ENCODE data around the gene DAPK1. TPM values are rescaled to one million over a fixed set of nuclear protein-coding genes. Genes with fewer than 3 reads are reported as not detected.

Gene DAPK1
- total and polyA plus RNA-seq, 7 donors = 0.66 to 8.4 (median 2.2) TPM

GRCh38 chr9:87630266-87630665 is 132.6 kb downstream of the DAPK1 start:
- Histone ChIP-seq H3K27ac (no peak overlapping the region), H3K36me3 (ENCODE audit: insufficient read depth in 1 of 2, low read depth in 1 of 2) (no peaks in the 10 kb centered on the region), H3K9me3 (no peaks in the 10 kb centered on the region), H3K4me1 (no peaks in the 10 kb centered on the region), H3K4me3 (no peak overlapping the region), H3K27me3 (ENCODE audit: insufficient read depth in 3 of 3, low read length in 2 of 3) (no peaks in the 10 kb centered on the region)
- WGBS, 3 donors = 90 to 100% (median 97%) methylated on average over 3 of the region's 3 CpGs
- TF ChIP-seq CTCF (IDR thresholded peaks at IDR 0.05) = no peak
- no peak for ATAC-seq
- DNase-seq = no peak
- intact Hi-C loops (cut with DNase I) = no loop called here

GRCh38 chr9:87630846-87631245 is 133.2 kb downstream of the DAPK1 start:
- WGBS, 3 donors = 98 to 100% (median 100%) methylated on average over 3 of the region's 3 CpGs
- Histone ChIP-seq H3K4me1 (no peaks in the 10 kb centered on the region), H3K9me3 (no peaks in the 10 kb centered on the region), H3K36me3 (ENCODE audit: insufficient read depth in 1 of 2, low read depth in 1 of 2) (no peaks in the 10 kb centered on the region), H3K27me3 (ENCODE audit: insufficient read depth in 3 of 3, low read length in 2 of 3) (no peaks in the 10 kb centered on the region), H3K27ac (no peak overlapping the region), H3K4me3 (no peak overlapping the region)
- TF ChIP-seq CTCF (IDR thresholded peaks at IDR 0.05) = no peak
- ATAC-seq (no peak), DNase-seq (no peak)
- intact Hi-C loops (cut with DNase I) = no loop called here

GRCh38 chr9:87635656-87636501 is 138.2 kb downstream of the DAPK1 start:
- no peak for ATAC-seq
- Histone ChIP-seq H3K27ac (no peak overlapping the region), H3K36me3 (ENCODE audit: insufficient read depth in 1 of 2, low read depth in 1 of 2) (no peaks in the 10 kb centered on the region), H3K9me3 (no peaks in the 10 kb centered on the region), H3K27me3 (ENCODE audit: insufficient read depth in 3 of 3, low read length in 2 of 3) (no peaks in the 10 kb centered on the region), H3K4me3 (no peak overlapping the region), H3K4me1 (no peaks in the 10 kb centered on the region)
- 92 to 97% (median 94%) methylated on average over 15 of the region's 15 CpGs for WGBS, 3 donors
- DNase-seq = no peak
- no peak for TF ChIP-seq CTCF (IDR thresholded peaks at IDR 0.05)
- intact Hi-C loops (cut with DNase I) = no loop called here

- ATAC-seq = no peak
Observed at GRCh38 chr9:87638292-87638691, 140.6 kb downstream of the DAPK1 start.

More at GRCh38 chr9:87638292-87638691, 140.6 kb downstream of the DAPK1 start:
- no peaks in the 10 kb centered on the region for H3K27me3 ChIP-seq (ENCODE audit: insufficient read depth in 3 of 3, low read length in 2 of 3)
- 88 to 95% (median 91%) methylated on average over 6 of the region's 6 CpGs for WGBS, 3 donors
- no peaks in the 10 kb centered on the region for H3K36me3 ChIP-seq (ENCODE audit: insufficient read depth in 1 of 2, low read depth in 1 of 2)
- H3K4me1 ChIP-seq = no peaks in the 10 kb centered on the region
- no peak for TF ChIP-seq CTCF (IDR thresholded peaks at IDR 0.05)
- H3K4me3 ChIP-seq = no peak overlapping the region
- no peaks in the 10 kb centered on the region for H3K9me3 ChIP-seq
- intact Hi-C loops (cut with DNase I) = no loop called here
- H3K27ac ChIP-seq = no peak overlapping the region
- no peak for DNase-seq
